GM12873 (cell line): ENCODE data around the gene CDC42BPA.

ENCODE experiments used
- CTCF ChIP-seq: IDR thresholded peaks from 2 replicates; pipeline ENCODE4 v1.5.1; 2012; ENCODE audit warnings: low read depth, mild to moderate bottlenecking, moderate library complexity, low read length, control low read depth; ENCODE audit not compliant: insufficient read depth; ENCODE audit errors: missing control alignments

Gene CDC42BPA

GRCh38 chr1:226948480-226948879 is 369.8 kb downstream of the CDC42BPA start:
- TF ChIP-seq CTCF: no peak

- TF ChIP-seq CTCF: no peak
Observed at GRCh38 chr1:226948051-226948450, 370.2 kb downstream of the CDC42BPA start.

GRCh38 chr1:226946841-226947240 is 371.5 kb downstream of the CDC42BPA start:
- TF ChIP-seq CTCF: no peak

- TF ChIP-seq CTCF: no peak
Observed at GRCh38 chr1:226946285-226946684, 372.0 kb downstream of the CDC42BPA start.

- TF ChIP-seq CTCF: no peak
Observed at GRCh38 chr1:226945858-226946245, 372.4 kb downstream of the CDC42BPA start.

GRCh38 chr1:226945106-226945857 is 373.0 kb downstream of the CDC42BPA start:
- no peak for TF ChIP-seq CTCF

- no peak for TF ChIP-seq CTCF
Observed at GRCh38 chr1:226943927-226944326, 374.4 kb downstream of the CDC42BPA start.
